Pulmonary artery endothelial cell (primary cell): Measurements from ENCODE around the gene WASF3. TPM values are rescaled to one million over a fixed set of nuclear protein-coding genes. Genes with fewer than 3 reads are reported as not detected.
A peak's percentile ranks its signal among the peaks of the same experiment; 100 is the strongest.

Experiments used
- DNase-seq: peaks from one replicate; pipeline ENCODE4 v3.0.0-alpha.2; 2011; ENCODE audit warnings: low read depth, low spot score
- total RNA-seq: library from RNA; depleted of rRNA; stranded (reverse); fragments of >200 nt; gene quantifications from 2 replicates; pipeline ENCODE4 v1.2.3, GENCODE V29; 2014

The WASF3 gene
- total RNA-seq, 1 donor from 2014 or later = 15.8 TPM

GRCh38 chr13:26680572-26680971, 123.1 kb downstream of the WASF3 start:
- no peak for DNase-seq

- no peak for DNase-seq
These were observed 123.6 kb downstream of the WASF3 start for GRCh38 chr13:26681036-26681435.

- no peak for DNase-seq
These were observed 125.1 kb downstream of the WASF3 start for GRCh38 chr13:26682606-26683005.

GRCh38 chr13:26685606-26686005, 128.1 kb downstream of the WASF3 start:
- DNase-seq = no peak

GRCh38 chr13:26686285-26686684, 128.8 kb downstream of the WASF3 start:
- DNase-seq = no peak

- no peak for DNase-seq
These were observed 130.8 kb downstream of the WASF3 start for GRCh38 chr13:26688286-26688685.

GRCh38 chr13:26688980-26689379, 131.5 kb downstream of the WASF3 start:
- DNase-seq = no peak

GRCh38 chr13:26693749-26694463, 136.4 kb downstream of the WASF3 start:
- no peak for DNase-seq

GRCh38 chr13:26694609-26695359, 137.3 kb downstream of the WASF3 start:
- DNase-seq = no peak

- DNase-seq = no peak
These were observed 137.8 kb downstream of the WASF3 start for GRCh38 chr13:26695360-26695705.

- no peak for DNase-seq
These were observed 138.4 kb downstream of the WASF3 start for GRCh38 chr13:26695891-26696311.

- no peak for DNase-seq
These were observed 139.8 kb downstream of the WASF3 start for GRCh38 chr13:26697069-26697955.

- DNase-seq = peak; percentile 29
These were observed 141.1 kb downstream of the WASF3 start for GRCh38 chr13:26698392-26699196.

GRCh38 chr13:26699197-26699490, 141.7 kb downstream of the WASF3 start:
- DNase-seq = no peak

GRCh38 chr13:26705536-26705935, 148.1 kb downstream of the WASF3 start:
- no peak for DNase-seq

GRCh38 chr13:26706381-26706780, 148.9 kb downstream of the WASF3 start:
- no peak for DNase-seq

GRCh38 chr13:26707122-26708006, 149.9 kb downstream of the WASF3 start:
- DNase-seq = no peak

GRCh38 chr13:26708007-26708297, 150.5 kb downstream of the WASF3 start:
- DNase-seq = no peak

- no peak for DNase-seq
These were observed 152.0 kb downstream of the WASF3 start for GRCh38 chr13:26709461-26709860.

- no peak for DNase-seq
These were observed 152.7 kb downstream of the WASF3 start for GRCh38 chr13:26710166-26710565.

- DNase-seq = no peak
These were observed 153.7 kb downstream of the WASF3 start for GRCh38 chr13:26711211-26711610.
